DMS114 treated with DMSO at 0.1 percent for 48 hours (cell line): ENCODE results near the gene OR2T3.
"Not testable (repeated sequence)": the region's sequence is repeated elsewhere in the genome, so short reads cannot be mapped to it uniquely, and the experiment has no call there.

Experiments
- DNase-seq: peaks from one replicate; lab custom pipeline; 2025; ENCODE audit not compliant: unreplicated experiment; lab: John Stamatoyannopoulos, UW

OR2T3 gene

GRCh38 chr1:248471154-248471553 is 2.0 kb upstream of the OR2T3 start:
- no peak for DNase-seq

- DNase-seq = not testable (repeated sequence)
These were observed 1.0 kb upstream of the OR2T3 start for GRCh38 chr1:248472111-248472510.

- DNase-seq = not testable (repeated sequence)
These were observed 2.5 kb downstream of the OR2T3 start for GRCh38 chr1:248475660-248476059.

- not testable (repeated sequence) for DNase-seq
These were observed 8.8 kb downstream of the OR2T3 start for GRCh38 chr1:248481686-248482579.

- not testable (repeated sequence) for DNase-seq
These were observed 15.1 kb downstream of the OR2T3 start, which contains the start of gene OR2T5 for GRCh38 chr1:248488289-248488688. Gene OR2T5 (plus strand): TSS chr1:248488589. CDS start chr1:248488589, 0 bp downstream.

GRCh38 chr1:248496661-248497060 is 23.5 kb downstream of the OR2T3 start:
- DNase-seq = not testable (repeated sequence)

GRCh38 chr1:248500305-248501035 is 27.3 kb downstream of the OR2T3 start:
- not testable (repeated sequence) for DNase-seq

GRCh38 chr1:248507773-248508172 is 34.6 kb downstream of the OR2T3 start, which contains the start of gene OR2G6:
Gene OR2G6 (plus strand): TSS chr1:248508073. CDS start chr1:248521647, 13,574 bp downstream.
- not testable (repeated sequence) for DNase-seq

GRCh38 chr1:248510217-248510616 is 37.1 kb downstream of the OR2T3 start:
- DNase-seq = not testable (repeated sequence)

- no peak for DNase-seq
These were observed 48.7 kb downstream of the OR2T3 start for GRCh38 chr1:248521856-248522255.
